ENCODE data around the gene STX18. TPM values are rescaled to one million over a fixed set of nuclear protein-coding genes. Genes with fewer than 3 reads are reported as not detected.

The STX18 gene
- total and polyA plus RNA-seq, 10 of the 15 experiments (the other 5 are each of a cell fraction or from before 2014, with no cell fraction given) = 8.2 to 46.6 (median 31.1) TPM

GRCh38 chr4:4509521-4509920 lies 32.3 kb downstream of the STX18 start:
- SMC1A ChIA-PET (ENCODE audit: uncharacterized antibody, unreplicated experiment) = no interaction called here
- intact Hi-C loops (cut with micrococcal nuclease; ENCODE audit: unreplicated experiment) (no loop called here), in situ Hi-C loops (cut with MboI) (no loop called here)
- Histone ChIP-seq H3K79me2 (ENCODE audit: control insufficient read depth, insufficient read depth, low read length) (peaks cover 4% of the 10 kb centered on the region), H4K20me1 (ENCODE audit: control insufficient read depth, insufficient read depth) (no peaks in the 10 kb centered on the region), H3K27ac (ENCODE audit: control insufficient read depth, insufficient read depth) (no peak overlapping the region), H3K4me3 (no peak overlapping the region), H2AFZ (ENCODE audit: control insufficient read depth, low read depth, low read length) (no peak overlapping the region), H3K36me3 (ENCODE audit: control insufficient read depth in 2 of 2, insufficient read depth in 2 of 2, low read length in 1 of 2) (no peaks in the 10 kb centered on the region; a peak in 1 of 4 replicates), H3K27me3 (replicated peaks in 1 of 2; ENCODE audit: control insufficient read depth in 2 of 2, insufficient read depth in 2 of 2, low read length in 1 of 2) (no peaks in the 10 kb centered on the region), H3K9me3 (replicated peaks; ENCODE audit: control insufficient read depth, insufficient read depth, low read length) (peaks cover 3% of the 10 kb centered on the region; the same call in 2 of the 3 replicates), H3K4me1 (ENCODE audit: control insufficient read depth, insufficient read depth, low read length) (no peaks in the 10 kb centered on the region), H3K9ac (ENCODE audit: control insufficient read depth, insufficient read depth, low read length) (no peak overlapping the region), H3K4me2 (ENCODE audit: control insufficient read depth, insufficient read depth) (no peak overlapping the region)
- RAD21 ChIA-PET (ENCODE audit: unreplicated experiment) = no interaction called here
- POLR2A ChIA-PET = no interaction called here
- DNase-seq (ENCODE audit: low read depth, low spot score) (no peak), ATAC-seq (no peak), FAIRE-seq (no peak)
- CTCF ChIA-PET = interaction anchor here (3.3 kb wide), 1 partner anchor 10 kb away, joined by 17 read pairs; no protein-coding TSS in a partner anchor
- no peak for TF ChIP-seq RELB (IDR thresholded peaks at IDR 0.05; ENCODE audit: low read depth)
- TF ChIP-seq POU2F2 (IDR thresholded peaks at IDR 0.05; ENCODE audit: borderline replicate concordance, low read depth, low read length) = no peak
- TF ChIP-seq SP1 (IDR thresholded peaks at IDR 0.05; ENCODE audit: low read depth, low read length) = no peak
- TF ChIP-seq FOXM1 (IDR thresholded peaks at IDR 0.05; ENCODE audit: low read depth, low read length) = no peak
- no peak for TF ChIP-seq RCOR1 (conservative IDR thresholded peaks at IDR 0.05; ENCODE audit: low read depth, low read length)
- no peak for TF ChIP-seq KDM1A (IDR thresholded peaks at IDR 0.05; ENCODE audit: borderline replicate concordance)
- TF ChIP-seq BRCA1 (IDR thresholded peaks at IDR 0.05; ENCODE audit: low read depth, low read length) = no peak
- no peak for TF ChIP-seq ZBTB33 (IDR thresholded peaks at IDR 0.05)
- no peak for TF ChIP-seq NFXL1 (IDR thresholded peaks at IDR 0.05; ENCODE audit: borderline replicate concordance)
- no peak for TF ChIP-seq NRF1 (conservative IDR thresholded peaks at IDR 0.05; ENCODE audit: low read depth, low read length)
- TF ChIP-seq PAX5 (IDR thresholded peaks at IDR 0.05; ENCODE audit: borderline replicate concordance, low read depth, low read length) = no peak
- no peak for TF ChIP-seq KAT2A (conservative IDR thresholded peaks at IDR 0.05; ENCODE audit: control insufficient read depth, low read depth, low read length)
- no TSS peak for BruUV-seq (replicated peaks)
- WGBS (ENCODE audit: insufficient coverage, insufficient replicate concordance, low lambda C conversion rate, missing lambda C conversion rate) = 91% methylated on average over 2 of the region's 2 CpGs
